ENCODE measurements around the gene RGS21.

The RGS21 gene

GRCh38 chr1:192386051-192386650, 69.4 kb downstream of the RGS21 start:
- Histone ChIP-seq H3K9me2 (replicated peaks; ENCODE audit: control insufficient read depth, low read length) (no peaks in the 10 kb centered on the region), H3K27me3 (ENCODE audit: control insufficient read depth, low read length) (peaks cover 3% of the 10 kb centered on the region; the same call in 1 of the 2 replicates), H3K36me3 (ENCODE audit: control insufficient read depth, low read length) (no peaks in the 10 kb centered on the region), H3K9me3 (ENCODE audit: control insufficient read depth, insufficient read depth, low read length) (no peaks in the 10 kb centered on the region), H3K4me1 (ENCODE audit: control insufficient read depth, low read length) (no peaks in the 10 kb centered on the region), H4K20me1 (ENCODE audit: control insufficient read depth, insufficient read depth, low read depth, low read length) (no peaks in the 10 kb centered on the region), H3F3A (ENCODE audit: control insufficient read depth, insufficient read depth) (no peaks in the 10 kb centered on the region), H3K4me3 (ENCODE audit: low read length) (no peak overlapping the region), H3K4me2 (ENCODE audit: low read length) (no peak overlapping the region), H3K27ac (ENCODE audit: low read depth, low read length) (no peak overlapping the region), H3K79me2 (ENCODE audit: control insufficient read depth, low read length) (no peaks in the 10 kb centered on the region)
- no peak for TF ChIP-seq CTCF (IDR thresholded peaks at IDR 0.05; ENCODE audit: low read depth, low read length, poor library complexity, severe bottlenecking)
- no peak for TF ChIP-seq EZH2phosphoT487 (IDR thresholded peaks at IDR 0.05; ENCODE audit: borderline replicate concordance, low read length)

DNA sequence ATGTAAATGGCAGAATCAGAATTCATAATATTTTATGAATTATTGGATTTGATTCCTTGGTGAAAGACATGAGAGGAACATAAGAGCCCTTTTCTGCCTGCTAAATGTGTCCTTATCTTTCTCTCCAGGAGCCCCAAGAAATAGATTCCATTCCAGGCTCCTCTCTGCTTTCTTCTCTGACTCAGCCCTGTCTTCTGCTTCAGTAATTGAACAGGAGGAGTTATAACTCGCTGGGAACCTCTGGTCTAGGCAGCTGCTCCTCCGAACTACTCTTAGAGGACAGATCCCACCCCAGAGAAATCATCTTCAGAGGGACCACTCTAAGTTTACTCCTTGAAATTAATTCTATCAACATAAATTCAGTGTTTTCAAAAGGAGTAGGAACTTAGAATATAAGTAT, 78.4 kb downstream of the RGS21 start:
- TF ChIP-seq EZH2phosphoT487 (IDR thresholded peaks at IDR 0.05; ENCODE audit: borderline replicate concordance, low read length) (no peak), CTCF (IDR thresholded peaks at IDR 0.05; ENCODE audit: low read depth, low read length, poor library complexity, severe bottlenecking) (no peak)
- Histone ChIP-seq H3K9me3 (ENCODE audit: control insufficient read depth, insufficient read depth, low read length) (no peaks in the 10 kb centered on the region), H3K36me3 (ENCODE audit: control insufficient read depth, low read length) (no peaks in the 10 kb centered on the region), H3K4me1 (ENCODE audit: control insufficient read depth, low read length) (no peaks in the 10 kb centered on the region), H3K4me3 (ENCODE audit: low read length) (no peak overlapping the region), H3K4me2 (ENCODE audit: low read length) (no peak overlapping the region), H3K79me2 (ENCODE audit: control insufficient read depth, low read length) (no peaks in the 10 kb centered on the region), H3K27ac (ENCODE audit: low read depth, low read length) (no peak overlapping the region), H3K27me3 (ENCODE audit: control insufficient read depth, low read length) (no peaks in the 10 kb centered on the region), H3F3A (ENCODE audit: control insufficient read depth, insufficient read depth) (no peaks in the 10 kb centered on the region), H3K9me2 (replicated peaks; ENCODE audit: control insufficient read depth, low read length) (no peaks in the 10 kb centered on the region), H4K20me1 (ENCODE audit: control insufficient read depth, insufficient read depth, low read depth, low read length) (no peaks in the 10 kb centered on the region)

GRCh38 chr1:192395895-192396294, 79.1 kb downstream of the RGS21 start:
- Histone ChIP-seq H3K4me3 (ENCODE audit: low read length) (no peak overlapping the region), H3K79me2 (ENCODE audit: control insufficient read depth, low read length) (no peaks in the 10 kb centered on the region), H4K20me1 (ENCODE audit: control insufficient read depth, insufficient read depth, low read depth, low read length) (no peaks in the 10 kb centered on the region), H3K4me1 (ENCODE audit: control insufficient read depth, low read length) (no peaks in the 10 kb centered on the region), H3K9me2 (replicated peaks; ENCODE audit: control insufficient read depth, low read length) (no peaks in the 10 kb centered on the region), H3K4me2 (ENCODE audit: low read length) (no peak overlapping the region), H3K36me3 (ENCODE audit: control insufficient read depth, low read length) (no peaks in the 10 kb centered on the region), H3K27ac (ENCODE audit: low read depth, low read length) (no peak overlapping the region), H3F3A (ENCODE audit: control insufficient read depth, insufficient read depth) (no peaks in the 10 kb centered on the region), H3K9me3 (ENCODE audit: control insufficient read depth, insufficient read depth, low read length) (no peaks in the 10 kb centered on the region), H3K27me3 (ENCODE audit: control insufficient read depth, low read length) (no peaks in the 10 kb centered on the region)
- no peak for TF ChIP-seq EZH2phosphoT487 (IDR thresholded peaks at IDR 0.05; ENCODE audit: borderline replicate concordance, low read length)
- TF ChIP-seq CTCF (IDR thresholded peaks at IDR 0.05; ENCODE audit: low read depth, low read length, poor library complexity, severe bottlenecking) = no peak
